CD4-positive, alpha-beta T cell treated with Interleukin-17A for 4 hours (primary cell): ENCODE results near the gene C1orf52.

ENCODE experiments used
- DNase-seq: peaks from one replicate; pipeline ENCODE4 v3.0.0-alpha.2; 2020; ENCODE audit warnings: mixed read lengths

C1orf52 gene

DNA sequence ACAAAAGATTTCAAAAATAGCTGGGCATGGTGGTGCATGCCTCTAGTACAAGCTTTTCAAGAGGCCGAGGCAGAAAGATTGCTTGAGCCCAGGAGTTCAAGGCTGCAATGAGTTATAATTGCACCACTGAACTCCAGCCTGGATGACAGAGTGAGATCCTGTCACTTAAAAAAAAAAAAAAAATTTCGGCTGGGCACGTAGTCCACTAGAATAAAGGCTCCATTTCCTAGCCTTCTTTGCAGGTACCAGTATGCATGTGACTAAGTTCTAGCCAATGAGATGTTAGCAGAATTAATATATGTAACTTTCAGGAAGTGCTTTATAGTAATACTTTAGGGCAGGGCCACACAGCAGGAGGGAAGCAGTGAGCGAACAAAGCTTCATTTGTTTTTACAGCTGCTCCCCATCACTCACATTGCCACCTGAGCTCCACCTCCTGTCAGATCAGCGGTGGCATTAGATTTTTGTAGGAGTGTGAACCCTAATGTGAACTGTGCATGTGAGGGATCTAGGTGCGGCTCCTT lies 29.8 kb downstream of the C1orf52 start:
- no peak for DNase-seq

DNA sequence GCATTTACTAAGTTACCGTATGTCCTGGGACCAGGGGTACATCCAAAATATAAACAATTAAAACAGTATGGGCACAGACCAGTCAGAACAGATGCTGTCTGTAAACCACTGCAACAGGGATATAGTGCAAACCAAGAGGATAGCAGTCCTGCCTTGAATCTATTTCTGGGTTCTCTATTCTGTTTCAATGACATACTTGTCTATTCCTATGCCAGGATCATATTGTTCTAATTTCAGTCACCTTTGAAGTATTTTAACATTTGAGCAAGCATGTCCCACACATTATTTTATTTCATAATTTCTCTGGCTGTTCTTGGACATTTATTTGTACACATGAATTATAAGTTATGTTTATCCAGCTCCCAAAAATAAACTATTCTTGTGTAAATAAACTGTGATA lies 30.5 kb downstream of the C1orf52 start:
- DNase-seq = no peak

DNA sequence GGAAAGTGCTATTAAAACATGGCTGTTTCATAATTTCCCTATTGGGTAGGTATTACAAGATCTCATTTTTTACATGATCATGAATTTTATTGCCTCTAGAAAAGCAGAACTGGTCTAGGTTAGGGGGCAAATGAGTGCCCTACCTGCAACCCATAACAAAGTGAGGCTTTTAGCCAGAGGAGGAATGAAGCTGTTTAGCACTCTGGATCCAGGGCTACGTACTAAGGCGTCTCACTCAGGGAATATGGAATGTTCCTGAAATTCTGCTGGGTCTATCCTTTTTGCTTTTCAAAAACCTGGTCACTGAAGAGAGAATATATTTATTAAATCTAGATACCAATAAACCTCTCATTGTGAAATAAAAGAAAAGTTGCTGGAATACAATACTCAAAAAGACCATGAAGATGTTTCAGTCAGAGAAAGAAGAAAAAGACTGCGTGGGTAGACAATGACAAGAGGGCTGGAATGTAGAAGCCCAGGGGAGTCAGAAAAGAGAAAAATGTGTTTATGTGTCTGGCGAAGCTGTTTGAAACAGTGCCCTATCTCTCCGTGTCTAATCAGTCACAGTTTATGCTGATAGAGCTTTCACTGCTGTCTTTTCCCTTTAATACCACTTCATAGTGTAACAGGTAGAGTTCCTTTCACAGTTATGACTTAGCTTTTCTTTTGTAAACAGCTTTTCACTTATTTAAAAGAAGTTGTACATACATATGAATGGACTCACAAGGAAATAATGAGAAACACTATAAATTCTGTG lies 33.7 kb downstream of the C1orf52 start:
- no peak for DNase-seq

DNA sequence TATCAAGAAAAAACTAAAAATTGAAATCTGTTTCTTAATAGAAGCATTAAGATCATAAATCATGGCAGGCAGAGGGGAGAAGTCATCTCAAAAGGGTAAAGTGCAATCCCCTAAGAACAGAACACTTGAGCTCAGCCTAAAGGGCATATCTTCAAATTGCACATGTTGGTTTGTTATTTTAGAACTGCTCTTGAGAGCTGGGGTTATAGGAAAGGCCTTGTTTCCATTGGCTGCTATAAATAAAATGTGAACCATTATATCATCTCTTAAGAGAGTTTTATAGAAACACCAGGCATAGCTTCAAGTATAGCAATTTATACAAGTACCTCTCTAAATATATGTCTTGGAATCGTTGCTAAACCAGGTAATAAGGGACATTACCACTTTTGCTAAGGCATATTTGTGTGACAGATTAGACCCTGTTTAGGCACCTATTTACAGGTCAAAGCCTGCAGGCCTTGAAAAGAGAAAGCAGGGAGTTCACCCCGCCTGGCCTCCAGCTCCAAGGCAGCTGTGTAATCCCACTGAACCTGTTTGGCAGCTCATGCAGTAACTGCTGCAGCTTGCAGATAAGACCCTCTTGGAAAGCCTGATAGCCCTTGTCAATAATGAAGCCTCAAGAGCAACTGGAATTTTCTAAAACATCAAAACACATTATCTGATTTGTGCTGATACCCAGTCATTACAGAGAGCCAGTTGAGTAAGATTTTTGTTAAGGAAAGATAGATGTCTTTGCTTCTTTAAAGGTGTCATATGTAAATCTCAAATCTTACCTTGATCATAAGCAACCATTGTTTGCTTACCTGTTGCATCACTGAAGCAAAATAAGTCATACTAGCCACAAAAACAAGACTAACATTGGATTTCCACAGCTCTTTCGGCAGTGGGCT lies 34.5 kb downstream of the C1orf52 start:
- DNase-seq = no peak

DNA sequence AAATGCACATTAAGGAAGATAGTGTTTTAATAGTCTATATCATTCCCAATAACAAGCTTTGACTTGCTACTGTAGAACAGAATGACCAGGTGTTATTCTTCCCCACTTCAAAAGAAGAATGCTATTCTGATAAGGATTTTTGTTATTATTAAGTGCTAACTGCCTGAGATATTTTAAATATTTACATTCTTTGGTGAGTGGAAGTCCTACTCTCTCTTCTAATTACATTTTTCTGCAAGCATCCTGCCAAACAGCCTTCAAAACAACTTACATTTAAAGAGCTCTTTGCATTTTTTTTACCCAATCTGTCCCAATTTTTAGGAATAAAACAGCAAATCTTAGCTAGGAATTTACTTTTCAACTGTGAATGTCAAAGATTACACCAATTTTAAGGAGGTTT lies 35.2 kb downstream of the C1orf52 start:
- no peak for DNase-seq

DNA sequence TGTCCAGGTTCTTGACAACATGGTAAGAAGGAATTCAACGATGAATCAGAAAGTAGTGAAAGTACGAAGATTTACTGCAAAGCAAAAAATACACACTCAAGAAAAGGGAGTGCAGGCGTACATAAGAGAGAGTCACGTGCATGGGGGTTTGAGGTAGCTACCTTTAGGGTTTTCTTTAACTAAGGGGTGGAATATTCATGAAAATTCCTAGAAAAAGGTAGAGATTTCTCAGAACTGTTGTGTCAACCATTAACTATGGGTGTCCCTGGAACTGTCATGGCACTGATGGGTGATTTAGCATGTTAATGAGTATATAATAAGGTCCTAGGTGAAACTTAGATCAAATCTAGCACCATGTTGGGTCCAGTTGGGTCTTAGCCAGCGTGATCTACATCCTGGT lies 36.1 kb downstream of the C1orf52 start:
- DNase-seq = no peak

DNA sequence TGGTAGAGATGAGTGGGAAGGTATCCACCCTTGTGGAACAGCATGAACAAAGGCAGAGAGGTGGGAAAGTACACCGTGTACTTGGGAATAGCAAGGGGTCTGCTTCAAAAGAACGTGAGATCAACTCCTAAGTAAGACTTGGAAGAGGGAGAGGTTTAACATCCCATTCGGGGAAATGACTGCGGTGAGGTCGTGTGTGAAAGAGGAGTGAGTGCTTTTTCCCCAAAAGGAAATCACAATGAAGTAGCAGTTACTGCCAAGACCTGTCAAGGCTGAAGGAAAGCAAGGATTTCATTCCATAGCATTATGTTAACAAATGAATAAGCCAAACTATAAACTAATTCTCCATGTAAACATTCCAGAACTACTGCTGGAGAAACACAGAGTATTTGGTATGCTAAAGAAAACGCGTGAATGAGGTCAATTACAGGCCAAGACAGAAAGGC lies 38.7 kb downstream of the C1orf52 start:
- no peak for DNase-seq

DNA sequence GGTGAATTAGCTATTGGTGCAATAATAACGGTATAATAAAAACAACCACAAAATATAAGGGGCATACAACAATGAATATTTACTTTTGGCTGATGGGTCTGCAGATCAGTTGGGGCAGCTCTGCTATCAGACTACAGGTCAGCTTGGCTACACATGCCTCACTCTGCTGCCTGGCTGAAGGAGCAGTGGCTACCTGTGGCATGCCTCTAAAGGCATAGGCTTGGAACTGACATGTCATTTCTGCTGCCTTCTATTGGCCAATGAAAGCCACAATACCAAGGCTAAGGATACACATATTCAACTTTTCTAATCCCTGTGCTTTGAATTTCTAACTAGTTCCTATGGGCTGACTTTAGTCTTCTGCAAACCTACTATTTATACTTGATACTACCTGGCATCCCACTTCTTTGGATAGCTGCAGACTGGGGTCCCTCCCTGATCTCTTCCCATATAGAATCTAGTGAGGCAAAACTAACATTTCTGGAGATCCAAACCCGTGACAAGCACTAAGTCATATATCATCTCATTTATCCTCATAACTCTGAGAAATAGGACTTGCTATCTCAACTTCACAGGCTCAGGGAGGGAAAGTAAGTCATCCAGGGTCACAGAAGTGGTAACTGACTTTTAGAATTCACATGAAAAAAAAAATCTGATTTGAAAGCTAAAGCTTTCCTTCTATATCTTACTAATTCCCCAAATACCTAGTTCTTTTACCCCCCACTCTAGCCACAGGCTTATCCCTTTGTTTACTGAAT lies 39.4 kb downstream of the C1orf52 start:
- no peak for DNase-seq

DNA sequence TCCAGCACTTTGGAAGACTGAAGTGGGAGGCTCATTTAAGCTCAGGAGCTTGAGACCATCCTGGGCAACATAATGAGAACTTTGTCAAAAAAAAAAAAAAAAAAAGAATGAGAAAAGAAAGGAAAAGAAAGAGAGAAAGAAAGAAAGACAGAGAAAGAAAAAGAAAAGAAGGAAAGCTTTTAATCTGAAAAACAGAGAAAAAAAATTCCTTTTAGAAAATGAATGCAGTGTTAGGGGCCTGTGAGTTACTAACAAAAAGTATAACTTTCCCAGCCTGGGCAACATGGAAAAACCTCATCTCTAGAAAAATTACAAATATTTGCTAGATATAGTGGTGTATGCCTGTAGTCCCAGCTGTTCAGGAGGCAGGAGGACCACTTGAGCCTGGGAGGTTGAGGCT lies 42.8 kb downstream of the C1orf52 start:
- no peak for DNase-seq

DNA sequence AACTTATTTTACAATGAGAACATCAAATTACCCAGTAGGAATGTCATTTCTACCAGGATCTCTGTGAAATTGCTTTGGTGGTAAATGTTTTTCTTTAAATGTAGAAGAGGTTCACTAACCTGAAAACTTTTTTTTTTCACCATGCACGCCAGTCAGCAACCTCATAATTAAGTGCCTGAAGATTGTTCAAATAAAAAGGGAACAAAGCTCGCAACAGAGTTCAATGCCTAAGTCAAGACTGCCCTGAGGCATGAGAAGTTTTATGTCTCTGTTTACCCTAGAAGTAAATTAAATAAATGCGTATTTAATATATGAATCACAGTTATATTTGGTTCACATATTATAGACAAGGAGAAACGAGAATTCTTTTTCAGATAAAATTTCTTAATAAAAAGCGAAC lies 44.8 kb downstream of the C1orf52 start:
- DNase-seq = no peak

DNA sequence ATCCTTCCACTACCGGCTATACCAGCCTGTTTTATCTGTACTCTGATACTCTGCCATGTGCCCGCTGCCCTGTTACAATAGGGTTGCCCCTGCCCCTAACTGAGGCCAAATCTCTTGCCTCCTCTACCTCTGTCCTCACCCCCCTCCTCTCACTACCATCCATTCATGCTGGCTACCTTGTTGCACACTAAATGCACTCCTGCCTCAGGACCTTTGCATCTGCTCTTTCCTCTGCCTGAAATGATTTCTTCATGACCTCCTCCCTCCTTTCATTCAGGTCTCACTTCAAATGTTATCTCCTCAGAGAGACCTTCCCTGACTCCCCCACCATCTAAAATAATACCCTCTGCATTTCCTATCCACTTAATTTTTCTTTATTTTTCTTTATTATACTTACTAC lies 51.0 kb downstream of the C1orf52 start:
- no peak for DNase-seq

DNA sequence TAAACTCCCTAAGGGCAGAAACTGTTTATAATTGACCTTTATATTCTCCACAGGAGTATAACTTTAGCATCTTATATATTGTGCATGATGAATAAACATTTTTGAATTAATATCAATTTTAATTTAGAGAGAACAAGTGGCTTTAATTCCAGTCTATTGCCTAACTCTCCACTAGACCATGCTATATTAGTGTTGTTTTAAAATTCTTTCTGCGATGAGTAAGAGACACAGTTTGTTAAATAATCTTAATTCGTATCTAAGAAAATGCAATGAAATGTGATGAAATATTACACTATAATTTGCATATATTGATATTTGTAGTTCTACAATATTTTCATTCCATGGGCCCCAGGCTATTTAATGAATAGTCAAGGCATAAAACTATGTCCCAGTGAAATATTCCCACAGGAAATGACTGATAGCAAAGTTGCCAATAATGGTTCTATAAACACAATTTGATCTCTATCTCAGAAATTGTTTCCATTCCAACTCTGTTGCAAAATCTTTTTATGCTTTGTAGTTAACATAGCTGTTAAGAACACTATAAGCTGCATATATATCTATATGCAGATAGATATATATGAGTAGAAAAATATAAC lies 55.8 kb downstream of the C1orf52 start:
- DNase-seq = no peak

DNA sequence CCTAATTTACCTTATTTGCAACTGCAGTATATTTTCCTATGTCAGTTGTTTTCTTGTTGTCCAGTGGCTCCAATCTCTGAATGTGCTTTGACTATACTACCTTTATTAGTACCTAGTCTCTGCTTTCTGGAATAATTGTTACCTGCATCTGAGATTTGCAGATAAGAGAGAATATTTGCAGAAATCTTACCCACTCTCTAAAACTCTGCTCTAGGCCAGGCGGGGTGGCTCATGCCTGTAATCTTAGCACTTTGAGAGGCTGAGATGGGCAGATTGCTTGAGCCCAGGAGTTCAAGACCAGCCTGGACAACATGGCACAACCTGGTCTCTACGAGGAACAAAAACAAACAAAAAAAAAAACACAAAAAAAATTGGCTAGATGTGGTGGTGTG lies 56.6 kb downstream of the C1orf52 start:
- no peak for DNase-seq

DNA sequence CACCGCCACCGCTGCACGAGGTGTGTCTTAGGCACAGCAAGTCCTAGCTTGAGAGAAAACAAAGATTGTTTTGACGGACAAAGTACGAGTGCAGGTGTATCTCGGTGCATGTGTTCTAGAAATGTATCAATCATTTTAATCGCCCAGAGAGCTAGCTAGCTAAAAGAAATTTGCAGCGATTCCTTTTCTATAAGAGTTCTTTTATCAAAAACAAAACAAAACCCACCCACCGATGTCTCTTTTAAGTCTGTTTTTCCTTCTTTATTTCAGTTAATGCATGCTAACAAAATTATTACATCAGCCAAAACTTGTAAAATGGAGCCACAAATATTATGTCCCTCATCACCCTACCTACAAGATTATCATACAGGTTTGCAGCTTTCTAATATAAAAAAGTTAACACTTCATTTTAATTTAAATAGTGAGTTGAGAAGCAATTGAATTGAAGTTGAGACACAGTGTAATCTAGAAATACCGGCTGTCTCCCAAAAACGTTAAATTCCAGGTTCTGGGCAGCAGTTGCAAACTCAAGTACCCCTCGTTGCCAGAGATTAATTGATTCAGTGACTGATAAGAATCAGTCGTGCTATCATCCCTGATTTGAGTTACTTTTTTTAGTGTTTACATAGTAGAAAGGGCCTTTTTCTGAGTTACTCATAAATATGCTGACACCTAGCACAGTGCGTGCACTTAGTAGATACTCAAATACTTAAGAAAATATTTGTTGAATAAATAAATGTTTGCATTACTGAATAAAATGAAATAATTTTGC lies 57.2 kb downstream of the C1orf52 start:
- DNase-seq = no peak

DNA sequence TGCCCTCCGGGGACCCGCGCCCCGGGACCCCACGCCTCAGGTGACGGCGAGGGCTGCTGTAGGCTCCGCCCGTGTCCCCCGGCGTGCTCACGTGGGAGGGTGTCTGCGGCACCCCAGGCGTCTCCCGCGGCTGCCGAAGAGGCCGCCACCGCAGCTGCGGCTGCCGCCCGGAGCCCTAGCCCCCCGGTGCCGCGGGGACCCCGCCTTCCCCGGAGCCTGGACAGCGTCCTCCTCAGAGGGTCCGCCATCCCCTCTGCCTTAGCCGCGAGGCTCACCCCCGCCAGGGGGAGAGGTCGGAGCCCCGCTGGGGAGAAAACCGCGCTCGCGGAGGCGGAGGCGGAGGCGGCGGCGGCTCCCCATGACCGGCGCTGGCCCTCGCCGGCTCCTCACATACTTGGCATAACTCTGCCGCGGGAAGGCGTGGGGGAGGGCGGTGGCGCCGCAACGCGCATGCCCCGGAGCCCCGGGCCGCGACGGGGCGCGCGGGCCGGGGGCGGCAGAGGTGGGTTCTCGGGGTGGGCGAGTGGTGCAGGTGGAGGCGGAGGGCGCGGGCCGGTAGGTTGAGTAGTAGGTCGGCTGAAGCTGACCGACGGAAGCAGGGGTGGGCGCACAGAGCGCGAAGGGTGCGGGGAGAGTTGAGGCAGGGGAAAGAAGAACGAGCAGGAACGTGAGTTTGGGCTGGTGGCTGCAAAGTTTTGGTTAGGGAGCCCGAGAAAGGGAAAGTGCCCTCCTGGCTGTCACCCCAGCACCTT lies 57.9 kb downstream of the C1orf52 start:
- peak; percentile 78 for DNase-seq

DNA sequence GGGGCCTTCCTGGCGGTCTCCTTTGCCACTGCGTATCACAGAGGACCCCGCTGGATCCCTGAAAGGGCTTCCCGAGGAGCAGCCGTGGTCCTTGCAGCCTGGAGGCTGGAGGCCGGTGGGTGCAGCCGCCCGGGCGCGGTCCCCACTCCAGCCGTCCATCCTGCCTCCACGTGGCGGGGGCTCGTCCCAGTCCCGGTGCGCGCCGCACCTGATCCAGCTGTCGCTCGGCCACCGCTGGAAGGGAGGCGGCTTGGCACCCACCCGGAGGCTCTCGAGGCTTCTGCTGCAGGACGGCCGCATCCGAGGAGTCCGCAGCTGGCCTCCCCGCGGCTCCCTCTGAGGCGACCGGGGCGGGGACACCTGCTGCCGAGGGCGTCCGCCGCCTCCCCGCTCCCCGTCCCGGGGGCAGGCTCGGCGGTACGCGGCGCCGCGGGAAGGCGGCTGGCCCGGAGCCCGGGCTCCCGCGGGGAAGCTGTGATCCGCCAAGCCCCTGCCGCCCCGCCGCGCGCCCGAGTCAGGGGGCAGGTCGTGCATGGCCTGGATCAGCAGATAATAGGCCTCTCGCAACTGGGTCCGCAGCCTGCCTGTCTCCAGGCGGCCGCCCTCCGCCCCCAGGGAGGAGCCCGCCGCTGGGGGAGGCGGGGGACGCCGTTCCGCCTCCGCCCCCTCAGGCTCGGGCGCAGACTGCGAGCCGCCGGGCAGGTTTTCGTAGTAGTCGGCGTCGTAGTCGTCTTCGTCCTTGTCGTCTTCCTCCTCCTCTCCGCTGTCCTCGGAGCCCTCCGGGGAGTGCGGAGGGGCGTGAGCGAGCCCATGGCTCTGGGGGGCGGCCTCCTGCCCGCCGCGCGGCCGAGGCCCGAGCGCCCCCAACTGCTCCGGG lies 58.8 kb downstream of the C1orf52 start, which contains the start of gene SYDE2:
Gene SYDE2 (minus strand): TSS at position 554 of the 877 bp plus-strand sequence. CDS start 20 bp downstream, at position 534.
- DNase-seq = peak; percentile 84
